GM19372 (cell line): ENCODE results near the gene SLCO2A1.

Experiments used
- ATAC-seq: cut with Tn5 transposase; IDR thresholded peaks from one replicate; pipeline ENCODE4 v1.9.1; 2021; ENCODE audit warnings: mild to moderate bottlenecking, low read depth, moderate library complexity; ENCODE audit not compliant: unreplicated experiment

The SLCO2A1 gene

DNA sequence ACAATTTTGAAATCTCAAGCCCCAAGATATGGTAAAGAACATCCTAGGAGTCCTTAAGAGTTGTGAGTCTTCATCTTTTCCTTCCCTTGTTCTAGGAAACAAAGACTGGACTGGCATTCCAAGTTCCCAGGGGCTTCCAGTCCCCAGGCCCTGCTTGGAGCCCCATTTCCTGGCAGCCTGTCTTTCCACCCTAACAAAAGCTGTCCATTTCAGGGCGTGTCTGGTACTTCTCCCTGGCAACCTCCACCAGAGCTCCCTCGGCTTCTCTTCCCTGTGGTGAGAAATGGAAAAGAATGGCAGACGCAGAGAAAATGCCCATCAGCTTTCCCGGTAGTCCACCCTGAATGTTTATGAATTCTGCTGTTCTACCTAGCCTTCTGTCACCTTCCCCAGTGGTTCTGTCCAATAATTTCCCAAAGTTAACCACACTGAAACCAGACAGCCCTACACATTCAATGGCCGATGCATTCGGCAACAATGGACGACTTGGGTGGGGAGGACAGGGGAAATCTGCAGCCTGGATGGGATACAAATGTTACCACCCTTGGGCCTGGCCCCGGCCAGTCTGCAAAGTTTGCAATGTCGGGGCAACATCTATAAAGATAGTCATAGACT lies 140.9 kb downstream of the SLCO2A1 start:
- ATAC-seq: no peak

DNA sequence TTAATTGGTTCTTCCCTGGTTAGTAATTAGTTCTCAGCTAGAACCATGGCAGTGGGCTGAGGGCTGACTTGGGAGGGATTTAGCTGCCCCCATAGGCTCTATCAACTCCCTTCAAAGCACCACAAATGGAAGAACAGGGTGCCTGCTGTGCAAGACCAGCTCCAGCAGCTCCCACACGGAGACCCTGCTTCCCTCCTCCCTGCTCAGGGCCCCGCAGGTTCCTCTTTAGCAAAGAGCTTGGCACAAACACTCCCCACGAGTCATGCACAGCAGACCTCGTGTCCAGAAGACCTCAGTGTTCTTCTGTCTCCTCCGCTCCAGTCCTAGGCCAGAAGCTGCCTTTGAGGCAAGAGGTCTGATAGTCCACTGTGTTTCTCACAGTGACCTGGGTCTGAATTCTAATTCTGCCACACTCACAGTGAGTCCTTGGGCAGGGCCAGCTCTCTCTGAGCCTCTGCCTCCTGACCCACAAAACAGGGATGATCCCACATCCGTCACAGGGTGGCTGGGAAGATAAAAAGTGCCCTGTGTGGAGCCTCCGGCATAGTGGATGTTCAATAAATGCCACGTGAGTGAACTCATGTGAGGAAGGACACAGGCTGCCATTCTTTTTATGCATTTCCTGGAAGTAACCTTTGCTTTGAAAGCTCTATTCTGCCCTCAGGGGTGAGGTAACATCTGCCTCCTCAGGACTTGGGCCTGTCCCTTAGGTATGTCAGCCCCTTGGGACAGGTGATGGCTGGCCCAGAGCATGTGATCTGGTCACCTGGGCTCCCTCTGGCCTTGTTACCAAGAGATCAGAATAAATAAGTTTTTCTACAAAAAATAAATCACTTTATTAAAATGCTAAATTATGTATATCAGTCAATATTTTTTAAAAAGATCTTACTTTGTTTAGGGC lies 141.7 kb downstream of the SLCO2A1 start:
- ATAC-seq: no peak

DNA sequence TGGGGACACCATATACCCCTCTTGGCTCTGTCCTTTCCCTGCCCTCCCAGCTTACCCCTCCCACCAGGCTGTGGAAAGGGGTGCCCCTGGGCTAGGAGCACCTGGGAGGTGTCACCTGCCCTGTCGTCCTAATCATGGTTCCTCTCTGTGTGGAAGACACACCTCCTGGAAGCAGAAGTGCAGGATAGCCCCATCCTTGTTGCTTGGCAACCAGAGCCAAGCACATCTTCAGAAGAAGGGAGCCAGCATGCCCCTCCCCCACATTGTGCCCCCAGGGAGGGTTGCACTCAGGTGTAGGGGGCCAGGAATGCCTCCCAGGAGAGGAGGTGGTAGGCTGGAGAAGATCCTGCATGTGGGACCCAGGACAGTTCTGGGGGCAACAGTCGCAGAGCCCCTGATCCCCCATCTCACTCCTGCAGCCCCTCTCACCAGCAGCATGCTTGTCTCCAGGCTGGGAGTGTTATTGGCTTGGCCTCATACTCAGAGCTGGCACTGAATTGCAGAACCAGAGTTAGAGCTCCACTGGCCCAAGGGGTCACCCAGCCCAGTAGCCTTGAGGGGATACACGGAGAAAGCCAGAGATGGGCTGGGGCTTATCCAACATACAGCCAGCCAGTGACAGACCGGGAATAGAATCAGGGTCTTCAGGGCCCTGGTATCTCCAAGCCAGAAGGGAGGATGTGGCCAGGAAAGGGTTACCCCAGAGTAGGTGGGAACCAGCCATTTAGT lies 142.5 kb downstream of the SLCO2A1 start:
- ATAC-seq: no peak

DNA sequence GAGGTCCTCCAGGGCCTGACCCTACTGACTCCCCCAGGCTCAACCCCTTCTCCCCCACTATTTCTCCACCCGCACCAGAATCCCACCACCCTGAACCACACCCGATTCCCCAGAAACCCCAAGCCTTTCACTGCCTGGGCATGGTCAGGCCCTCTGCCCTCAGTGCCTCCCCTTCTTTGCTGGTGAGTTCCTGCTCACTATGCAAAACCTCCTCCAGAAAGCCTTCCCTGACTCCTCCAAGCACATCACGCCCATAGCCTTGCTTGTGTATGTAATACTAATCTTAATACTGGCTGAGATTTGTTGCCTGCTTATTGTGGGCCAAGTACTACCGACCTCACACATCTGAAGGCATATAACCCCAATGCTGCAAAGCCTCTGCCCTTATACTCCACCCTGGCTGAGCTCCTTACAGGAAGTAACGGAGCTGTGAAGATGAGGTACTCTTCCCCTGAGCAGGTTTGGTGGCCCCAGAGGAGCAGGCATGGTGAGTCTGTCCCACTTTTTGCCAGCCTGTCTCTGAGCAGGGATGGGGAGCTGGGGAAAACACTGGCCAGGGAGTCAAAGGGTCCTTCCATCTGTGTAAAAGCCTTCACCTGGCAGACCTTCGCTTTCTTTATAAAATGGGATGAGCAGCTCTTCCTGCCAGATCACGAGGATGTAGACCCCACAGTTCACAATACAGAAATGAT lies 143.5 kb downstream of the SLCO2A1 start:
- no peak for ATAC-seq

DNA sequence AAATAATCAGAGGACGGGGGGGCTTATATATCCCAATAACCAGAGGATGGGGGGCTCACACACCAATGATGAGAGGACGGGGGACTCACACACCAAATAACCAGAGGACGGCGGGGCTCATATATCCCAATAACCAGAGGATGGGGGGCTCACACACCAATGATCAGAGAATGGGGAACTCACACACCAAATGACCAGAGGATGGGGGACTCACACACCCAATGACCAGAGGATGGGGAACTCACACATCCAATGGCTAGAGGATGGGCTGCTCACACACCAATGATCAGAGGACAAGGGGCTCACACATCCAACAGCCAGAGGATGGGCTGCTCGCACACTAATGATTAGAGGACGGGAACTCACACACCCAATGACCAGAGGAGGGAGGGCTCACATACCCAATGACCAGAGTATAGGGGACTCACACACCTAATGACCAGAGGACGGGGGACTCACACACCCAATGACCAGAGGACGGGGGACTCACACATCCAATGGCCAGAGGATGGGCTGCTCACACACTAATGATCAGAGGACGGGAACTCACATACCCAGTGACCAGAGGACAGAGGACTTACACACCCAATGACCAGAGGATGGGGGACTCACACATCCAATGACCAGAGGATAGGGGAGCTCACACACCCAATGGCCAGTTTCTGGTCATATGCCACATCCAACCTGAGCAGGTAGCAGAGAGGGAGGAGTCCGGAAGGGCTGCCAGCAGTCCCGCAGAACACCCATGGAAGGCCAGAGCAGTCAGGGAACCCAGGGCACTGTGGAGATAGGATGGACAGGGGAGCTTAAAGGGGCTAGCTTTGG lies 144.6 kb downstream of the SLCO2A1 start:
- ATAC-seq: no peak

DNA sequence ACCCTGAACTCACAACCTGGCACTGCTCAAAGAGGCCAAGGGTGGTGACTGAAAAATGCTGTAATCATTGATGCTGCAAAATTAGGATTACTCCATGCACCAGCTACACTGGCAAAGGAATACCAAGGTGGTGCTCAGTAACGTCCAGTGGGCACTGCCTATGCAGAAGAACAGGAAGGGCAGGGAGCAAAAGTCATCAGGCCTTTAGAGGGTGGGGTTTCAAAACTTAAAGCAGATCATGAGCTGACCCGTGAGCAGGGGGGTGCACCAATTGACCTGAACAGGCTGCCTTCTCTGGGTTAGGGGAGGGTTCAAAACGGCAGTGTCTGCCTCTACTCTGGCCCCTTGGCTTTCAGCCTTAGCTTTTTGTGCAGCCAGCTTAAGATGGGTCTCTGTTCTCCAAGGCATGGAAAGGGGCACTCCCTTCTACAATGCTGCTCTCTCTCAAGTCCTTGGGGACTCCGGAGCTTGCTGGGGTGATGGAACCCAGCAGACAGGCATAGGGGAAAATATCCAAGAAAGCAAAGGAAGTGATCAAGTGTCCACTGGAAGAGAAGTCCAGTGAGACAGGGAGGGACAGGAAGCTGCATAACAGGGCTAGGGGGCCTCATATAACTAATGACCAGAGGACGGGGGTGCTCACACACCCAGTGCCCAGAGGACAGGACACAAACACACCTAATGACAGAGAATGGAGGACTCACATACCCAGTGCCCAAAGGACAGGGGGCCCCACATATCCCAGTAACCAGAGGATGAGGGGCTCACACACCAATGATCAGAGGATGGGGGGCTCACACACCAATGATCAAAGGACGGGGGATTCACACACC lies 145.5 kb downstream of the SLCO2A1 start:
- no peak for ATAC-seq

DNA sequence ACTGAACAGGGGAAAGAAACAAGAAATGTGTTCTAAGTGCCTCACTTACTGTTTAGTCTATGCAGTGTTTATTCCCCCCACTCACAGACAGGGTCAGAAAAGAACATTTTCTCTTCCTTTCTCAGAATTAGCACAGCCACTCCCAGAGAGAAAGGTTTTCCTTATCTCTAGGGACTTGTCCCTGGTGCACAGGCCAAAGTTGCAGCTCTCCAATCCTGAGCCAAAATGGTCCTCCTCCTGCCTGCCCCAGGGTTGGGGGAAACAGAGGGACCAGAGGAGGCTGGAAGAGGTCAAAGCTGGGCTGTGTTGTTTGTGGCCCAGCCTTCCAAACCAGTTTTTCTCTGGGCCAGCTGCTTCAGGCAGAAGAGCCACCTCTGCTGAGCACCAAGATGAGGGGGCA lies 146.1 kb downstream of the SLCO2A1 start:
- no peak for ATAC-seq

DNA sequence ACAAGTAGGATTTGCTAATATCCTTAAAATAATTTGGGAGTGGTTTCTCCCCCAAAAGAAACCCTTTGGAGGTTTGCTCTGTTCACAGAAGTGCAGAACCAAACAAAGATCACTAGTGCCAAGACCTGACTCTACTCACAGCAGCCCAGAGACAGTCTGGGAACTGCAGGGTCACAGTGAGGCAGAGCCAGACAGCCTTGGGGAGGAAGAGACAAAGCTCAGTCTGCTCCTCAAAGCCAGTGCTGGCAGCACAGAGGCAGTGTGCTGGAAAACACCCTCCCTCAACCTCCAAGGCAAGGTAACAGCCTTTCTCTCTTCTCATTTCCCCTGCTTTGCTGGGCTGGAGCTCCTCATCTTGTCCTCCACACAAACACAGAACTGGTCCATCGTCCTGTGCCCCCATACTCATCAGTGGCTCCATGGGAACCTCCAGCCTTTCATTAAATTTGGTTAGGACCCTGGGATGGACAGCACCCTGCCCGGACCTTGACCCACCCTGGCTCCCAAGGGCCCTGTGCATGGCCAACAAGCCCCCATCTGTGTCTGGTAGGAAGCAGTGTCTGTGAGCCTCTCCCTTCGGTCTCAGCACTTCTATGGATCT lies 146.6 kb downstream of the SLCO2A1 start:
- ATAC-seq: no peak

DNA sequence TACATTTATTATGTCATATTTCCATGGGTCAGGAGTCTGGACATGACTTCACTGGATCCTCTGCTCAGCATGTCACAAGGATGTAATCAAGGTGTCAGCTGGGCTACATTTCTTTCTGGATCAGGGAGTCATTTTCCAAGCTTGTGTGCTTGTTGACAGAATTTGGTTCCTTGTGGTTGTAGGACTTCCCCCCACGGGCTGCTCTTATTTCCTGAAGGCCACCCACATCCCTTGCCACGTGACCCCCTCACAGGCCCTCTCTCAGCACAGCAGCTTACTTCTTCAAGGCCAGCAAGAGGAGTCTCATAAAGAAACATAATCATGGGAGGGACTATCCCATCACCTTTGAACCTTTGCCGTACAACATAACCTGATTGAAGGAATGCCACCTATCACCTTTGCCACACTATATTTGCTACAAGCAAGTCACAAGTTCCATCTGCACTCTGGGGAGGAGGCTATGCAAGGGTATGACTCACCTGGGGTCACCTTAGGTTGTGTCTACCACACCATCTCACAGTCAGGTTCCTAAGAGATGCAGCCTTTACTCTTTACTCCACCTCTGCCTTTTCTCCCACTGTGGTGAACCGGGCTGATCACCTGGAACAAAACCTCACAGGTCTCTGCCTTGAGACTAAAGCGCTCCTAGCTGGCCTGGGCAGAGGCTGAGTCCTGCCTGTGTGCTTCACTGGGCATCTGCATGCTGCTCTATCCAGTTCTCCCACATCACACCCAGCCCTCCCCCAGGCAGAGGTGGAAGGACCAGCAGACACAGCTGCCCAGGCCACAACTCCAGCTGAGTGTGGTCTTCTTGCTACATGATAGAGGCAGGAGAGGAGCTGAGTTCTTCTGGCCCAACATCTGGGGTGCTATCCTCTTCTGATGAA lies 147.5 kb downstream of the SLCO2A1 start:
- no peak for ATAC-seq

DNA sequence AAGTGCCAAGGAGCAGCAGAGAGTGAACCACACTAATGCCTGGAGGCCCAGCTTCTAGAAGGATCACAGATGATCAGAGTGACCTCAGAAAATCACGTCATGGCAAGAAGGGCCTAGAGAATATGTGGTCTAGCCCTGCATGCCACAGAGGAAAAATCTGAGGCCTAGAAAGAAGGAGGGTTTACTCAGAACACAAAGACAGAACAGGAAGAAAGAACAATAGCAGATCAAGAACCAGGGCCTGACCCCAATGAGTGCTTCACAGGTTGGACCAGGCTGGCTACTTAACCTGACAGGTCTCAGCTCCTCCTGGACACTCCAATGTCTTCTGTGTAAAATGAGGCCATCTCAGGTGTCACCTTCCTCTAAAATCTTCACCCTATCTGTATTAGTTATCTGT lies 148.2 kb downstream of the SLCO2A1 start:
- no peak for ATAC-seq

DNA sequence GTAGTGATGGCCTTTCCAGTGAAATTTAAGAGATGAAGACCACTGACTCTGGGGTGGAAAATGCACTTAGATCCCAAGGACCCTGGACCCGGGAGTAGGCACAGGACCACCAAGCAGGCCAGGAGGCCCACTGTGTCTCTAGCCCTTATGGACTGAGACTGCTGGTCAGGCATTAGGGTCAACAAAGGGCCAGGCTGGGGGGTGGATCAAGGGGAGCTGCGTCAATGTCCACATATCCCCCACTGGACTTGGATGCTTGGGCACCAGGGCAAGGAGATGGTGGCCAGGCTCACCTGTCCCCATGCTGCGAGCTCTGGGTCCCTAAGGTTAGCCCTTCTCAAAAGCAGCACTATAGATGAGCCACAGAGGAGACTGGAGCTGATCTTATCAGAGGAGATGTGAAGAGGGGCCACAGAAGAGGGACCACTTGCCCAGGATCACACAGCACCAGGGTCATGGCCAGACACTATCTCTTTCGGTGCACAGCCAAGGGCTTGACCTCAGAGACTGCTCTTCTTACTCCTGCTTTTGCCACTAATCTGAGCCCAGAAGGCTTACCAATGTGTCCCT lies 148.8 kb downstream of the SLCO2A1 start:
- no peak for ATAC-seq

DNA sequence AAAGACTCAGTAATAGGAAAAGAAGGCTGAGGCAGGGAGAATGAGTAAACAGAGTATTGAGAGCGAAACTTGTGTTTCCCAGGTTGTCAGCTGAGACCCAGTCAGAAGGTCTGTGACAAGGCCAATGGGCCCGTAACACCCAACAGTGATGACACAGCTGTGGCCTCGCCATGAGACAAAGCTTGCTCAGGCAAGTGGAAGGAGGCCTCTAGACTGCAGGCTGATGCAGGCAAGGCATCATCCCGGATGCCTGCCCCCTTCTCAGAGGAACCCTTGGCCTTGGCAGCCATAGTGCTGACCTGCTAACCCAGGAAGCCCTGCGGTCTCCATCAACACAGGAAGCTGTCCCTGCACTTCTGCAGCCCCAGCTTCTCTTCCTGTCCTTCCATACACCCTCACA lies 149.4 kb downstream of the SLCO2A1 start:
- ATAC-seq: no peak

DNA sequence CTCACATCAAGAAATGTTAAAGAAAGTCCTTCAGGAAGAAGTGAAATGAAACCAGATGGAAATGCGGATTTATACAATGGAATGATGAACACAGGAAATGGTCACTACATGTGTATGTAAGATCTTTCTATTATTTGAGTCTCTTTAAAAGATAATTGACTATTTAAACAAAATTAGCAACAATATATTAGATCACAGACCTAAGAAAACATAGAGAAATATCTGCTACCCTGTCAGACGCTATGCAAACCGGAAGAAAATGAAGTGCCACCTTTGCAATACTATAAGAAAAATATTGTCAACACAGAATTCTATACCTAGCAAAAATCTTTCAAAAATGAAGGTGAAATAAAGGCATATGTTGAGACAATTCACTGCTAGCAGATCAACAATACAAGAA lies 151.2 kb downstream of the SLCO2A1 start:
- ATAC-seq: no peak
